Gastrocnemius medialis (tissue), 4 donors: ENCODE measurements around the gene EVX2.

Experiments used
- CTCF ChIP-seq, 5 experiments: fragments of 450-650 bp in 3 of 5; fragments of 200-600 bp in 2 of 5; sonication (generic) in 2 of 5; IDR thresholded peaks in 4 of 5; conservative IDR thresholded peaks in 1 of 5; 1 replicate in 4 of 5; 2 replicates in 1 of 5; pipeline ENCODE4 v1.5.1; 2016 to 2019; ENCODE audit warnings: antibody characterized with exemption in 5 of 5, mild to moderate bottlenecking in 3 of 5, moderate library complexity in 3 of 5
- POLR2A ChIP-seq, 2 donors: fragments of 450-650 bp; IDR thresholded peaks; one replicate each; pipeline ENCODE4 v1.6.1; 2017; ENCODE audit warnings: antibody characterized with exemption in 2 of 2, mild to moderate bottlenecking in 2 of 2, moderate library complexity in 2 of 2

- TF ChIP-seq POLR2A (IDR thresholded peaks at IDR 0.05), result no peak
- no peak for TF ChIP-seq CTCF (IDR thresholded peaks at IDR 0.05 in 4 of 5, conservative IDR thresholded peaks at IDR 0.05 in 1 of 5)
Measured at GRCh38 chr2:176124947-176125771, 41.4 kb upstream of the EVX2 start.
